Measurements from ENCODE around the gene STAT3.

- no peak for TF ChIP-seq ZNF274 (IDR thresholded peaks at IDR 0.05; ENCODE audit: low read depth, low read length)
- TF ChIP-seq YY1 (IDR thresholded peaks at IDR 0.05; ENCODE audit: insufficient read depth, insufficient read length): no peak
- no peak for TF ChIP-seq SUZ12 (IDR thresholded peaks at IDR 0.05; ENCODE audit: extremely low read depth, insufficient read depth, insufficient read length)
Measured at GRCh38 chr17:42286411-42287221, 101.6 kb downstream of the STAT3 start.

All from NT2/D1 (cell line).